GM19025 (cell line): ENCODE data around the gene CLCNKA.
"Not testable (repeated sequence)": the region's sequence is repeated elsewhere in the genome, so short reads cannot be mapped to it uniquely, and the experiment has no call there.

Experiments used
- ATAC-seq: cut with Tn5 transposase; IDR thresholded peaks from one replicate; pipeline ENCODE4 v1.9.1; 2021; ENCODE audit warnings: mild to moderate bottlenecking, low read depth, moderate library complexity; ENCODE audit not compliant: unreplicated experiment

Gene CLCNKA

GRCh38 chr1:15997076-15997585 lies 24.7 kb upstream of the CLCNKA start:
- ATAC-seq, result no peak

GRCh38 chr1:15997637-15998280 lies 24.1 kb upstream of the CLCNKA start:
- no peak for ATAC-seq

- ATAC-seq, result no peak
Observed at GRCh38 chr1:15998929-15999328, 22.9 kb upstream of the CLCNKA start.

GRCh38 chr1:16001274-16001673 lies 20.6 kb upstream of the CLCNKA start:
- ATAC-seq, result not testable (repeated sequence)

- no peak for ATAC-seq
Observed at GRCh38 chr1:16005597-16005996, 16.2 kb upstream of the CLCNKA start.

- ATAC-seq, result no peak
Observed at GRCh38 chr1:16006010-16006409, 15.8 kb upstream of the CLCNKA start.

- no peak for ATAC-seq
Observed at GRCh38 chr1:16006552-16007485, 15.0 kb upstream of the CLCNKA start.

- no peak for ATAC-seq
Observed at GRCh38 chr1:16007671-16008341, 14.0 kb upstream of the CLCNKA start.

- ATAC-seq, result no peak
Observed at GRCh38 chr1:16009030-16009460, 12.8 kb upstream of the CLCNKA start.

- no peak for ATAC-seq
Observed at GRCh38 chr1:16009678-16010077, 12.2 kb upstream of the CLCNKA start.

GRCh38 chr1:16010837-16011236 lies 11.0 kb upstream of the CLCNKA start:
- ATAC-seq, result no peak

- ATAC-seq, result no peak
Observed at GRCh38 chr1:16011936-16012589, 9.8 kb upstream of the CLCNKA start.

- no peak for ATAC-seq
Observed at GRCh38 chr1:16012590-16013219, 9.1 kb upstream of the CLCNKA start.

GRCh38 chr1:16013220-16013907 lies 8.5 kb upstream of the CLCNKA start:
- no peak for ATAC-seq

GRCh38 chr1:16013908-16014258 lies 8.0 kb upstream of the CLCNKA start:
- ATAC-seq, result no peak

- no peak for ATAC-seq
Observed at GRCh38 chr1:16014509-16015482, 7.0 kb upstream of the CLCNKA start.

- no peak for ATAC-seq
Observed at GRCh38 chr1:16015491-16015890, 6.3 kb upstream of the CLCNKA start.
